HG02588 (cell line): ENCODE data around the gene U2AF1L4.
"Not testable (repeated sequence)": the region's sequence is repeated elsewhere in the genome, so short reads cannot be mapped to it uniquely, and the experiment has no call there.

Experiments used
- ATAC-seq: cut with Tn5 transposase; IDR thresholded peaks from one replicate; pipeline ENCODE4 v1.9.1; 2021; ENCODE audit warnings: mild to moderate bottlenecking, moderate library complexity; ENCODE audit not compliant: unreplicated experiment

U2AF1L4 gene

DNA sequence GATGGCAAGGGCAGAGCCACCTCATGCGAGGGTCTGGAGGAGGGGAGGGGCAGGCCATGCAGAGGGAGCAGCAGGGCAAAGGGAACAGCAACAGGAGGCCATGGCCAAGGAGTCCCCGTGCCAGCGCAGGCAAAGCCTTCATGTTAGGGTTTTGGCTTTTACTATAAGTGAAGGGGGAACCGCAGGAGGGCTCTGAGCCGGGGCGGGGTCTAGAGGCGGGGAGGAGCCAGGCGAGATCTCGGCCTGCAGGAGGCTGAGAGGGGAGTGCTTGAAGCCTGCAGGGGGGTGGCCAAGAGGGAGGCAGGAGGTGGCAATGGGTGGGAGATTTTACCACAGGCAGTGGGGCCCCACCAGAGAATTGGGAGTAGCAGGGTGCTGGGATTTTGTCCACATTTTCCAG is 36.4 kb upstream of the U2AF1L4 start:
- ATAC-seq: no peak

GRCh38 chr19:35780717-35781116 is 35.5 kb upstream of the U2AF1L4 start:
- ATAC-seq: no peak

GRCh38 chr19:35780058-35780457 is 34.8 kb upstream of the U2AF1L4 start:
- no peak for ATAC-seq

DNA sequence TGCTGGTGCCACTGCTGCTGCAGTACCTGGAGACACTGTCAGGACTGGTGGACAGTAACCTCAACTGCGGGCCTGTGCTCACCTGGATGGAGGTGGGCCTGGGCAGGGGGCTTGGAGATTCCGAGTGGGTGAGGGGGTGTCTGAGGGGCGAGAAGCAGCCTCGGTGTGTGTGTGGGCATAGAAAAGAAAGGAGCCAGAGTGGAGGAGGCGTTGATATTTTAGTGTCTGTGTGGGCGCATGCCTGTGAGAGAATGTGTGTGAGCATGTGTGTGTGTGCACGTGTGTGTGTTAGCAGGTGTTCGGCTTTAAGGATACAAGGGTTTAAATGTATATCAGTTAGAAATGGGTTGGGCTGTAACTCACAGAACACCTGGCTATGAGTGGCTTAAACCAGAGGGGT is 33.8 kb upstream of the U2AF1L4 start:
- ATAC-seq: no peak

DNA sequence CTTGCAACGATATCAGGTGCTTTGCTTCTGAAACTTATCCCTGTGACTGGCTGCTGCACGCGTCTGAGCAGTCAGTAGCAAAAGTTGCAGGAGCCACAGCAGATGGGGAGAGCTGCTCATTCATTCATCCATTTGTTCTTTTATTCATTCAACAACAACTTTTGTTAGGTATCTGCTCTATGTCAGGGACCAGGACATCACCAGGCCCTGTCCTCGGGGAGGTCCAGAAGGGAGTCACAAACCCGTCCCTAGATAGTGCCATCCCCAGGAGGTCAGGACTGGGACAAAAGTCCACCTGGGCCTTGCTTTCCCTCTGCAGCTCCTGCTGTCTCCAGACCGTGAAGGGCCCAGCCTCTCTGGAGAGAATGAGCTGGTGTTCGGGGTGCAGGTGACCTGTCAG is 32.7 kb upstream of the U2AF1L4 start:
- no peak for ATAC-seq

DNA sequence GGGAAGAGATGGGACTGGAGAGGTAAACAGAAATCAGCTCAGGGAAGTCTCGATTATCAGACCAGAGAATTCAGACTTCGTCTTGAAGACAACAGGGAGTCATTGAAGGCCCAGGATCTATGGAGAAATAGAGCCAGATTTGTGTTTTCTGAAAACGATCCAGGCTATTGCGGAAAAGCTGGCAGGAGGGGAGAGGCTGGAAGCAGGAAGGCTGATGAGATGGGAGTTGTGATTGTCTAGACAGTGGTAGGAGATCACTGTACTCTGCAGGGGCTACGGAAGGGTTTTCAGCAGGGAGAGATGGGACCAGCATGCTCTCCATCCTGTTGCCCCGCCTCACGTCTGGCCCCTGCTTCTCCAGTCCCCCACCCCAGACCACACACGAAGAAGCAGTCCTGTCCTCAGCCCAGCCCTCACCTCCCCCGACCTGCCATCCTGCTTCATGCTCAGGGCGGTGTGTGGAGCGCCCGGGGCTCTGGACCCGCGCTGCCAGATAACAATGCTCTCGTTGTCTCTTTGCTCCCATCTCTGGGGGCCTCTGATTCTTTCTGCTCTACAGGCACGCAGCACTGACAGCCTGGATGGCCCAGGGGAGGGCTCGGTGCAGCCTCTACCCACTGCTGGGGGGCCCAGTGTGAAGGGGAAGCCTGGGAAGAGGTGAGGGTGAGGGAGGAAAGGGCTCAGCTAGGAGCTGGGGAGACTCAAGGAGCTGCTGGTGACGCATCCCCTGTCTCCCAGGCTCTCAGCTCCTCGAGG is 32.0 kb upstream of the U2AF1L4 start:
- no peak for ATAC-seq

DNA sequence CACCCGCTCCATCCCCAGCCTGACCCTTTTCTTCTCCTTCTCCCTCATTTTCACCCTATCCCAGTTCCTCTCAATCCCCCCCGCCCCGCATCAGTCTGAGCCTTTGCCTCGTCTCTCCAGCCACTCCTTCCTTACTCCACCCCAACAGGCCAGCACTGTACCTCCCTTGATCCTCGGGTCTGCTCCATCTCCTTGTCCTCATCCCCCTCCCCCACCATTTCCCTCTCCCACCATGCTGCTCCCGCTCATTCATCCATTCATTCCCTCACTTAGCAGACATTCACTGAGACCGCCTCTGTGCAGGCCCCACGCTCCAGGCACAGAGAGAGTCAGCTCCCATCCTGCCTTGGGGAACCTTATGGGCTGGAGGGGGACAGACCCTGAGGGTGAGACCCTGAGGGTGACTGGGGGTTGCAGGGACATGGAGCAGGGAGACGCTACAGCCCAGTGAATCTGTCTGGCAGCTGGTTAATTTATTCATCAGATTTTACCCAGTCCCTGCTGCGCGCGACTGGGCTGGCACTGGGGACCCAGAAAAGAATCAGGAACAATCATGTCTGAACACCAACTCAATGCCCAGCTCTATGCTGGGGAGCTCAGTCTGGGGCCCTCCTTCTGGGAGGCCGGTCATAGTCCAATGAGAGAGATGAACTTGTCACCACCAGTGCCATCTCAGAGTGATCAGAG is 31.0 kb upstream of the U2AF1L4 start:
- ATAC-seq: no peak

DNA sequence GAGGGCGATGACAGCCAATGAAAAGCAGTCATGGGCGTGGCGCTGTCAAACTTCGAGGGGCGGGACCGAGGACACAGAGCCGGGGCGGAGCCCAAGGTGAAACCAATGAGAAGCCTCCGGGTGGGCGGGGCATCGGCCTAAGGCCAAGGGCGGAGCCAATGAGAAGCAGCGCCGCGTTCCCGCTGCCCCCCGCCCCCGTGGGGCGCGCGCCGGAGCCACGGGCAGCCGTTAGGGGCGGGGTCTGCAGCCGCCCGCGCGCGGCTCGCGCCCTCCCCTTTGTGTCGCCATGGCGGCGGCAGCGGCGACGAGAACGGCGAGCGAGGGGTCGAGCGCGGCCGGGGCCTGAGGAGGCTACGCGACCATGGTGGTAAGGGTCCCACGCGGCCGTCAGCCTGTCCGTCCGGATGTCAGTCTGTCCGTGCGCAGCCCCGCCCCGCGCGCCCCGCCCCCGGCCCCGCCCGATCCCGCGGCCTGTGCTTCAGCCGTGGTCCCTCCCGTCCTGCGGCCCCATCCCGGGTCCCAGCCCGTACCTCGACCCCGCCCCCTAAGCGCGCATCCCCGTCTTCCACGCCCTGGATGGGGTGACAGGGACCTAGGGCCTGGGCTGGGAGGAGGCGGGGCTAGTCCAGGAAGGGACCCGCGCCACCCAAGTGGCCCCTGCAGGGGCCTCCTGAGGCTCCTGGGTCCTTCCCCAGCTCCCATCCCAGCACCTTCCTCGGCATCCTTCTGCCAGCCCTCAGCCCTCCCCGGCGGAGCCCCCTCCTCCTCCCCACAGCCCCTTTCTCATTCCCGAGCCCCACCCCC is 30.3 kb upstream of the U2AF1L4 start, which contains the start of gene ARHGAP33:
ARHGAP33 (plus strand) TSS at position 267 of the 804 bp plus-strand sequence; CDS start at position 362, 95 bp downstream.
- ATAC-seq: peak; percentile 94

DNA sequence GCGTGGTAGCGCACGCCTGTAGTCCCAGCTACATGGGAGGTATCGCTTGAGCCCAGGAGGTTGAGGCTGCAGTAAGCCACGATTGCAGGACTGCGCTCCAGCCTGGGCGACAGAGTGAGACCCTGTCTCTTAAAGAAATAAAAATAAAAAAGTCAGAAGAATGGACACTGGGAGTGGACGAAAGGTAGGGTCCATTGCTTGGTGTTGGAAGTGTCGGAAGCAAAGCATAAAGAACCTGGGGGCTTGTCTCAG is 29.8 kb upstream of the U2AF1L4 start:
- no peak for ATAC-seq

DNA sequence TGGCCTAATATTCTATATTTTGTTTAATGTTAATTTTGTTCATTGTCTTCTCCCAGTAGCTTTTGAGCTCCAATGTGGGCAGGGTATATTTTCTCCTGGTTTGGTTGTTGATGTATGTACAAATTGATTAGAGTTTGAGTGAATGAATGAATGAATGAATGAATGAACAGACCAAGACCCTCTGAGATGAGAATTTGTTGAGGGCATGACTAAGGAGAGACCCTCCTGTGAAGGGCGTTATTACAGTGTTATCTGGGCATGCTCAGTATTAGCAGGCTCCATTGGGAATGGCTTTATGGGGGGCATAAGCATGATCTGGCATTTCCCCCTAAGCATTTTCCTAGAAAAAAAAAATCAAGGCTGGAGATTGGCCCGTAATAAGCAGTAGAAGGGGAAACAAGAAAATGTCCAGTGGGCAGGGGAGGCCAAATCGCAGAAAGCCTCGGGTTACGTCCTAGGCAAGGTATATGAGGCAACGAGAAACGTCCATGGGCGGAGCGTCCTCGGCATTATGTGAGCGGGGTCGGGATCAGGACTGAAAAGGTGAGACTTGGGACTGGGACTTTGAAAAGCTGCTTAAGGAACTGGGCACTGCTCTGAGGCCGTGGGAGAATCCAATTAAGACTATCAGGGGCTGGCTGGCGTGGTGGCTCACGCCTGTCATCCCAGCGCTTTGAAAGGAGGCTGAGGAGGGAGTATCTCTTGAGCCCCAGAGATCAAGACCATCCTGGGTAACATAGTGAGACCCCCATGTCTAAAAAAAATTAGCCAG is 29.2 kb upstream of the U2AF1L4 start:
- no peak for ATAC-seq

DNA sequence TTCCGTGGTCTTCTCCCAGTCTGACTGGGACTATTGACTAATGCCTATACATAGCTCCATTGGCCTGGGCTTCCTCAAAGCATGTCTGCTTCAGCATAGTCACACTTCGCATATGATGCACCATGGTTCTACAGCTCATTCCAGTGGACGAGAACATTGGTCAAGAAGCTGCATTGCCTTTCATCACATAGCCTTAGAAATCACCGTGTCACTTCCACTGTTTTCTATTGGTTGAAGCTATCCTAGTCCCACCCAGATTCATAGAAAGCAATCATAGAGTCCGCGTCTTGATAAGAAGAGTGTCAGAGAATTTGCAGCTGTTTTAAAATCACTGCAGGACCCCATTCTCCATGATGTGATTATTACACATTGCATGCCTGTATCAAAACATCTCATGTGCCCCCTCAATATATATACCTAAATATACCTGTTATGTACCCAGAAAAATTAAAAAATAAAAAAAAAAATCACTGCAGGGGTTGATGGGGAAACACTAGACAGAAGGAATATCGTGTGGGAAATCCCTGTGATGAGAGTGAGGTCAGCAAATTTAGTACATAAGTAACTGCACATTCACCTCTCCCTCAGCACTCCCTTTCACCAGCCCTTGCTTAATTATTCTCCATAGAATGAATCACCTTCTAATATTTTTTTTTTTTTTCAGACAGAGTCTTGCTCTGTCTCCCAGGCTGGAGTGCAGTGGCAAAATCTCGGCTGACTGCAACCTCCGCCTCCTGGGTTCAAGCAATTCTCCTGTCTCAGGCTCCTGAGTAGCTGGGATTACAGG is 28.0 kb upstream of the U2AF1L4 start:
- ATAC-seq: no peak

DNA sequence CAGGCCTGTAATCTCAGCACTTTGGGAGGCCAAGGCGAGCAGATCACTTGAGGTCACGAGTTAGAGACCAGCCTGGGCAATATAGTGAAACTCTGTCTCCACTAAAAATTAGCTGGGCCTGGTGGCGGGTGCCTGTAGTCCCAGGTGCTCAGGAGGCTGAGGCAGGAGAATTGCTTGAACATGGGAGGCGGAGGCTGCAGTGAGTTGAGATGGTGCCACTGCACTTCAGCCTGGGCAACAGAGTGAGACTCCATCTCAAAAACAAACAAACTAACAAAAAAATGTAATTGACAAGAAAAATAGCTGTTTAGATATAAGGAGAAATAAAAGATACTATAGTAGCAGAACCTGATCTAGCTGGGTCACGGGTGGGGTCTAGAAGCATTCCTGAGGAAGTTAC is 27.1 kb upstream of the U2AF1L4 start:
- ATAC-seq: not testable (repeated sequence)

DNA sequence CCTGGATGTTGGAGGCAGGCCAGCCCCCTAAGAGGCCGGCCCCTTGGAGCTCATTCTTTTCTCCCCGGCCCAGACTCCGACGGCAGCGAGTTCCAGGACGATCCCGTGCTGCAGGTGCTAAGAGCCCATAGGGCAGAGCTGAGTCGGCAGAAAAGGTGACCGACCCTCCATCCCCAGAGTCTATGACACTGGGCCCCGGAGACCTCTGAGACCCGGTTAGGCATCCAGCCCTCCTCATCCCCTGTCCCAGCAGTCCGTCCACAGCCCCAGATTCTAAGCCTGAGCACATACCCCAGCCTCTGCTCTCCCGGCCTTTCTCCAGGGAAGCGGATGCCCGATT is 22.8 kb upstream of the U2AF1L4 start:
- ATAC-seq: no peak

GRCh38 chr19:35767288-35768081 is 22.3 kb upstream of the U2AF1L4 start:
- no peak for ATAC-seq

GRCh38 chr19:35766571-35767104 is 21.4 kb upstream of the U2AF1L4 start:
- no peak for ATAC-seq

- no peak for ATAC-seq
These were observed 19.5 kb upstream of the U2AF1L4 start for GRCh38 chr19:35764432-35765315.

GRCh38 chr19:35760711-35761349 is 15.6 kb upstream of the U2AF1L4 start:
- no peak for ATAC-seq

GRCh38 chr19:35759697-35760096 is 14.5 kb upstream of the U2AF1L4 start:
- no peak for ATAC-seq
